Vagina (tissue), 2 donors: ENCODE data around the gene BASP1. TPM values are rescaled to one million over a fixed set of nuclear protein-coding genes. Genes with fewer than 3 reads are reported as not detected.

Experiments
- DNase-seq, 2 donors: peaks; one replicate each; pipeline ENCODE4 v3.0.0-alpha.2; 2017; ENCODE audit errors: extremely low spot score in 2 of 2
- H3K27ac ChIP-seq: fragments of 200-600 bp; sonication (generic); one replicate; pipeline ENCODE4 v1.5.1; 2019
- H3K27me3 ChIP-seq: fragments of 200-600 bp; sonication (generic); one replicate; pipeline ENCODE4 v1.5.1; 2019
- H3K36me3 ChIP-seq, 2 donors: fragments of 200-600 bp; sonication (generic); one replicate each; pipeline ENCODE4 v1.5.1; 2017 to 2019
- H3K4me1 ChIP-seq: fragments of 200-600 bp; sonication (generic); one replicate; pipeline ENCODE4 v1.5.1; 2019
- H3K4me3 ChIP-seq, 2 donors: fragments of 200-600 bp; sonication (generic); 1 replicate in 1 of 2; 2 replicates in 1 of 2; pipeline ENCODE4 v1.5.1; 2016 to 2019
- H3K9me3 ChIP-seq: fragments of 200-600 bp; sonication (generic); one replicate; pipeline ENCODE4 v1.5.1; 2019
- CTCF ChIP-seq, 3 experiments: fragments of 450-650 bp in 2 of 3; fragments of 200-600 bp in 1 of 3; sonication (generic) in 1 of 3; IDR thresholded peaks; one replicate each; pipeline ENCODE4 v1.5.1; 2017 to 2019; ENCODE audit warnings: antibody characterized with exemption in 3 of 3, mild to moderate bottlenecking in 2 of 3, moderate library complexity in 2 of 3
- POLR2A ChIP-seq, 2 donors: fragments of 450-650 bp; IDR thresholded peaks; one replicate each; pipeline ENCODE4 v1.6.1; 2017; ENCODE audit warnings: antibody characterized with exemption in 2 of 2, mild to moderate bottlenecking in 2 of 2, moderate library complexity in 2 of 2
- POLR2AphosphoS5 ChIP-seq, 2 donors: sonication (generic); formaldehyde crosslinking; IDR thresholded peaks; one replicate each; pipeline ENCODE4 v1.9.0; 2017; ENCODE audit warnings: antibody characterized with exemption in 2 of 2, mild to moderate bottlenecking in 2 of 2, low read depth in 1 of 2; ENCODE audit not compliant: insufficient read depth in 1 of 2
- intact Hi-C: fragments of 100-400 bp; cut with DNase I; formaldehyde crosslinking; loops from one replicate; pipeline ENCODE4 v1.15.1; 2023
- total RNA-seq: library from RNA; depleted of rRNA; stranded (reverse); fragments of >200 nt; gene quantifications from one replicate; pipeline ENCODE4 v1.2.3, GENCODE V29; 2016

BASP1 gene
- total RNA-seq, 1 donor from 2014 or later: 46.4 TPM

- no peak overlapping the region for H3K4me3 ChIP-seq
- DNase-seq: no peak
- intact Hi-C loops: no loop called here
- no peaks in the 10 kb centered on the region for H3K27me3 ChIP-seq
- H3K9me3 ChIP-seq: no peaks in the 10 kb centered on the region
- TF ChIP-seq POLR2AphosphoS5 (IDR thresholded peaks at IDR 0.05; ENCODE audit: insufficient read depth in 1 of 2, low read depth in 1 of 2) (no peak), CTCF (IDR thresholded peaks at IDR 0.05) (peak; percentile 16 to 69 (median 59)), POLR2A (IDR thresholded peaks at IDR 0.05) (no peak)
- H3K27ac ChIP-seq: no peak overlapping the region
- H3K4me1 ChIP-seq: no peaks in the 10 kb centered on the region
- no peaks in the 10 kb centered on the region for H3K36me3 ChIP-seq
Measured at GRCh38 chr5:17203329-17204132, 13.9 kb upstream of the BASP1 start.

DNA sequence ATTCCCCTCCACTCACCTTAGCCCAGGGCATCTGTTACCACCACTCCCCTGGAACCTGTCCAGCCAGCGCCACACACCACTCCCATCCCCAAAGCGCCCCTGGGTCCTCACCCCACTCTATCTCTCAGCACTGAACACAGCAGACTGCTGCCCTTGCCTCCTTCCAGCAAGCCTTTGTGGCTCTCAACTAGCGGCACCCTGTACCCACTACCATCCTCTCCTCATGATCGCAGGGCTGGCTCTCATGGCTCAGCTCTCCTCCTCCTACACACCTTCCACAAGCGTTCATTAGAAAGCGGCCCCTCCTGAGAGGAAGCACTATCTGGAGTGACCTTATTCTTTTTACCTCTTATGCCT lies 13.3 kb upstream of the BASP1 start:
- no peak for DNase-seq
- no peak overlapping the region for H3K4me3 ChIP-seq
- intact Hi-C loops: no loop called here
- no peaks in the 10 kb centered on the region for H3K4me1 ChIP-seq
- H3K27ac ChIP-seq: no peak overlapping the region
- H3K36me3 ChIP-seq: no peaks in the 10 kb centered on the region
- no peaks in the 10 kb centered on the region for H3K9me3 ChIP-seq
- H3K27me3 ChIP-seq: no peaks in the 10 kb centered on the region
- TF ChIP-seq CTCF (IDR thresholded peaks at IDR 0.05) (no peak), POLR2AphosphoS5 (IDR thresholded peaks at IDR 0.05; ENCODE audit: insufficient read depth in 1 of 2, low read depth in 1 of 2) (no peak), POLR2A (IDR thresholded peaks at IDR 0.05) (no peak)

- H3K4me3 ChIP-seq: no peak overlapping the region
- TF ChIP-seq POLR2A (IDR thresholded peaks at IDR 0.05) (no peak), CTCF (IDR thresholded peaks at IDR 0.05) (no peak), POLR2AphosphoS5 (IDR thresholded peaks at IDR 0.05; ENCODE audit: insufficient read depth in 1 of 2, low read depth in 1 of 2) (no peak)
- no peak for DNase-seq
- no peaks in the 10 kb centered on the region for H3K36me3 ChIP-seq
- H3K27ac ChIP-seq: no peak overlapping the region
- no peaks in the 10 kb centered on the region for H3K9me3 ChIP-seq
- intact Hi-C loops: no loop called here
- H3K4me1 ChIP-seq: no peaks in the 10 kb centered on the region
- H3K27me3 ChIP-seq: no peaks in the 10 kb centered on the region
Measured at GRCh38 chr5:17206021-17206420, 11.4 kb upstream of the BASP1 start.

- Histone ChIP-seq H3K4me1 (peaks cover 7% of the 10 kb centered on the region), H3K27ac (no peak overlapping the region), H3K9me3 (no peaks in the 10 kb centered on the region), H3K36me3 (no peaks in the 10 kb centered on the region), H3K27me3 (no peaks in the 10 kb centered on the region), H3K4me3 (no peak overlapping the region)
- DNase-seq: no peak
- no peak for TF ChIP-seq POLR2AphosphoS5 (IDR thresholded peaks at IDR 0.05; ENCODE audit: insufficient read depth in 1 of 2, low read depth in 1 of 2)
- no peak for TF ChIP-seq POLR2A (IDR thresholded peaks at IDR 0.05)
- no peak for TF ChIP-seq CTCF (IDR thresholded peaks at IDR 0.05)
- intact Hi-C loops: no loop called here
Measured at GRCh38 chr5:17212191-17212590, 5.2 kb upstream of the BASP1 start.

GRCh38 chr5:17212996-17213395 lies 4.4 kb upstream of the BASP1 start:
- Histone ChIP-seq H3K4me3 (no peak overlapping the region), H3K9me3 (no peaks in the 10 kb centered on the region), H3K4me1 (peaks cover 7% of the 10 kb centered on the region), H3K27me3 (no peaks in the 10 kb centered on the region), H3K27ac (no peak overlapping the region), H3K36me3 (no peaks in the 10 kb centered on the region)
- TF ChIP-seq CTCF (IDR thresholded peaks at IDR 0.05): no peak
- no peak for TF ChIP-seq POLR2AphosphoS5 (IDR thresholded peaks at IDR 0.05; ENCODE audit: insufficient read depth in 1 of 2, low read depth in 1 of 2)
- no peak for TF ChIP-seq POLR2A (IDR thresholded peaks at IDR 0.05)
- no peak for DNase-seq
- intact Hi-C loops: no loop called here
